SH-SY5Y (cell line): ENCODE measurements around the gene IER3IP1.

ENCODE experiments used
- GATA2 ChIP-seq: IDR thresholded peaks from 2 replicates; pipeline ENCODE4 v1.6.1; 2011; ENCODE audit warnings: mild to moderate bottlenecking, low read depth, low read length
- GATA3 ChIP-seq: IDR thresholded peaks from 2 replicates; pipeline ENCODE4 v1.6.1; 2011; ENCODE audit warnings: low read depth, mild to moderate bottlenecking, low read length, moderate library complexity

DNA sequence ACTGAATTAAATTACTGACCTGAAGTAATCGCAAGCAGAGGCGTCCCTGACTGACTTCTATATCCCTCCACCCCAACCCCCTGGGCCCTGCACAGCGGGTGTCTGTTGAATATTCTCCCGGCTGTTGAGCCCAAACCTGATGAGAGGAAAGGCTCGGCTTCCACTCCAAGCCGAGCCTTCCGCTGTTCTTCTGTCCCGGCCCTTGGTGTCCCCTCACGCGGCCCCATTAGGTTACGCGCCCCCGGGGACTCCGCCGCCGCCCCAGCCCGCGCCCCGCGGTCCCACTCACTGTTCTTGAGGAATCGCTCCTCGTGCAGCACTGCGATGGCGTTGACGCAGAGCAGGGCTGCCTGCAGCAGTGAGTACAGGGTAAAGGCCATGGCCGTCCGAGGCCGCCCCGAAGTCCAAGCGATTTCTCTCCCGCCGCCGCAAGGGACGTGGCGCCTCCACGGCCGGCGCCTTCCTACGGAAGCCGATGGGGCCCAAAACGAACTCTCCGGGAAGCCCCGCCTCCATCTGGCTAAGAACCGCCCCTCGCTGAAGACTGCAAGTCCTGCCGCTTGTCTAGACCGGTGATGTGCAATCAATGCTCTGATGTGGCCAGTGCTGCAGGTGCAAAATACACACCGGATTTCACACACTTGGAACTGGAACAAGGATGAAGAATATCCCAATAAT lies at the start of gene IER3IP1:
- no peak for TF ChIP-seq GATA3
- TF ChIP-seq GATA2: no peak
